Measurements from ENCODE around the gene SLC6A6. TPM values are rescaled to one million over a fixed set of nuclear protein-coding genes. Genes with fewer than 3 reads are reported as not detected.

The SLC6A6 gene
- total RNA-seq, 3 donors from 2014 or later: 4.4 to 11.2 (median 10.5) TPM

Other genes starting within 250 kb of the SLC6A6 start
- 10 to 100 TPM; 22.4 to 30.6 (median 26.9) TPM for gene XPC, start 224.0 kb upstream of the SLC6A6 start, total RNA-seq
- gene LSM3, start 223.8 kb upstream of the SLC6A6 start, total RNA-seq: 10 to 100 TPM in 1 of 3 donors, 1 to 10 TPM in 2; 8.3 to 13.1 (median 9.8) TPM
- gene GRIP2, start 137.7 kb downstream of the SLC6A6 start, total RNA-seq: 1 to 10 TPM in 2 of 3 donors, under 1 TPM in 1; 0.70 to 2.2 (median 1.6) TPM
- 10 to 100 TPM; 20.0 to 29.8 (median 27.9) TPM for gene CCDC174, start 249.2 kb downstream of the SLC6A6 start, total RNA-seq